Measurements from ENCODE around the gene PALM. TPM values are rescaled to one million over a fixed set of nuclear protein-coding genes. Genes with fewer than 3 reads are reported as not detected.

Gene PALM
- polyA plus RNA-seq, 3 donors, result 69.0 to 111 (median 105) TPM

DNA sequence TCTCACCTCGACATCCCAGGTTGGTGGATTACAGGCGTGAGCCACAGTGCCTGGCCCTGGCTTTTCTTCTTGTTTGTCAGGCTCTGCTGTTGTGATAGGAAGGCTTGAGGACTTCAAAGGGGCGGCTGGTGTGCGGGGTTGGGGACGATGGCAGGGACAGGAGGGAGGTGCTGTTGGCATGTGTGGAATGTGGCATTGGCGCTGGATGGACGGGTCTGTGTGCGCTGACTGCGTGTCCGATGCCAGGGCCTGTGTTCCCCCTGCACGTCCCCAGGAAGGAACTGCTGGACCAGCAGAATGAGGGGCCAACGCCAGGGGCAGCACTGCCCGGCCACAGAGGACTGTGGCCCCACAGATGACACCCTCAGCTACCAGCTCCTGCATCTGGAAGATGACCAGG is 75.8 kb downstream of the PALM start:
- no peak for DNase-seq (ENCODE audit: extremely low read depth in 1 of 11, low read depth in 9 of 11, low spot score in 4 of 11)

DNA sequence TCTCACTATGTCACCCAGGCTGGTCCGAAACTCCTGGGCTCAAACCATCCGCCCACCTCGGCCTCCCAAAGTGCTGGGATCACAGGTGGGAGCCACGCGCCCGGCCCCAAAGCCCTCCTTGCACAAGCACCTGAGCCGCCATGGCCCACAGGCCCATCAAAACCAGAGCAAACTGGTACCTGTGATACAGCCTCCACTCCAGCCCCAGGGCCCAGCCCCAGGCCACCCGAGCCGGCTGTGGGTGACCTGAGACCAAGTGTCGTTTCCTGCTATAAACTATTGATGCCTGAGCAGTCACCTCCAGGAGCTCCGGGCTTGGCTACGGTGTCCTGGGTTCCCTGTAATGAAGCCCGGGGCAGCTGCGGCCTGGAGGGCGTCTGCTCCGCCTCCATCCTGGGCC is 78.8 kb downstream of the PALM start:
- no peak for DNase-seq (ENCODE audit: extremely low read depth in 1 of 11, low read depth in 9 of 11, low spot score in 4 of 11)

DNA sequence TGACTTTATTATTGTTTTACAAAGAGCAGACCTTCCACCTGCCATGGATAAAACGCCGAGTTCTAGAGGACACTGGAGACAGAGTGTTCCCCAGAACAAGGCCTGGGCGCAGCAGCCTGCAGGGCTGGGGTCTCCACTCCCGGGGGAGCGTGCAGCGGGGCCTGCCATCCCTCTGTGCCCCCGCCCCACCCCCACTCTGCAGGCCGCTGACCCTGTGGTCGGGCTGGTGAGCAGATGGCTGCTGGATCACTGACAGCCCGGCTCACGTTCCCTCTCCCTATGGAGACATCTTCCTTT is 79.9 kb downstream of the PALM start:
- no peak for DNase-seq (ENCODE audit: extremely low read depth in 1 of 11, low read depth in 9 of 11, low spot score in 4 of 11)

DNA sequence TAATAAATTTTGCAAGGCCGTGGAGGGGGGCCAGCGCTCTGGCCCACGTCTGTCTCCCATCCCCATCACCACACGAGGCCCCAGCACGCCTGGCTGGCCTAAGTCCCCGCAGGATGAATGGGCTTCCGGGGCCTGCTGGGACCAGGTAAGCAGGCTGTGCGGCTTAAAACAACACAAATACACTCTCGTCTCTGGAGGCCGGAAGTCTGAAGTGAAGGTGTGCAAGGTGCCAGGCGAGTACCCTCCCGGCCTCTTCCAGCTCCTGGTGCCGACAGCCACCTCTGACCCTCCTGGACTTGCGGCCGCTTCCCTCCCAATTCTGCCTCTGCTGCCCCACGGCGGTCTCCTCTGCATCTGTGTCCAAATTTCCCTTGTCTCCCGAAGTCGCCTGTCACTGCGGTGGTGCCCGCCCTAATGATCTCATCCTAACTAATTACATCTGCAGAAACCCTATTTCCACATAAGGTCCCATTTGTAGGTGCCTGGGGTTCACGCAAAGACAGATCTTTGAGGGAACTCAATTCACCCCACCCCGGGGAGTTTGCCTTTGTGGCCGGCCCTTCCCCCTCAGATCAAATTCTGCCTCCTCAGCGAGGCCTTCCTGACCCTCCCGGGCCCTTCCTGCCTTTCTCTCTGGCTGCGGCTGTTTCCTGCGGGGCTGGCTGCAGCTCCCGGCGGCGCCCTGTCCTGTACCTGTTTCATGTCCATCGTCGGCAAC is 80.4 kb downstream of the PALM start:
- no peak for DNase-seq (ENCODE audit: extremely low read depth in 1 of 11, low read depth in 9 of 11, low spot score in 4 of 11)

DNA sequence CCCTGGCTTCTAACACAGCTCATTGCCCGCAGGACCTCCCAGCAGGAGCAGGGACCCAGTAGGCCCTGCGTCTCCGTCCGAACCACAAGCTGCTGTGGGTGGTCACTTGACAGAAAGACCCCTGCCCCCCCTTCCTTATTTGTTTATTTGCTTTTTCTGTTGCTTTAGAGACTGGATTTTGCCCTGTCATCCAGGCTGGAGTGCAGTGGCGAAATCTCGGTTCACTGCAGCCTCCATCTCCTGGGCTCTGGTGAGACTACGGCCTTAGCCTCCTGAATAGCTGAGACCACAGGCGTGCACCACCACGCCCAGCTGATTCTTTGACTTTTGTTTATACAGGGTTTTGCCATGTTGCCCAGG is 80.9 kb downstream of the PALM start:
- DNase-seq (ENCODE audit: extremely low read depth in 1 of 11, low read depth in 9 of 11, low spot score in 4 of 11), result no peak

DNA sequence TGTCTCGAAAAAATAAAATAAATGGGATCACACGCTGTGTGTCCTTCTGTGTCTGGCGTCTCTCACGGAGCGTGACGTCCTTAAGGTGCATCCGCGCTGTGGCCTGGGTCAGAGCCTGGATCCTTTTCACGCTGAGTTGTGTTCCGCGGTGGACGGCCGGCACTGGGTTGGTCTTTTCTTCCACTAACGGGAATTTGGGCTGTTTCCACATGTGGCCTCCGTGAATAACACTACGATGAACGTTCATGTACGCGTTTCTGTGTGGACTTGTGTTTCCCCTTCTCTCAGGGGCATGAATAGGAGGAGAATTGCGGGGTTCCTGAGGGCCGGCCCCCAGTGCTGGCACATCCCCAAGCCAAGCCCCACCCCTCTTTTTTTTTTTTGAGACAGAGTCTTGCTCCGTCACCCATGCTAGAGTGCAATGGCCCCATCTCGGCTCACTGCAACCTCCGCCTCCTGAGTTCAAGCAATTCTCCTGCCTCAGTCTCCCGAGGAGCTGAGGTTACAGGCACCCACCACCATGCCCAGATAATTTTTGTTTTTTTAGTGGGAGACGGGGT is 82.4 kb downstream of the PALM start:
- DNase-seq (ENCODE audit: extremely low read depth in 1 of 11, low read depth in 9 of 11, low spot score in 4 of 11), result no peak

DNA sequence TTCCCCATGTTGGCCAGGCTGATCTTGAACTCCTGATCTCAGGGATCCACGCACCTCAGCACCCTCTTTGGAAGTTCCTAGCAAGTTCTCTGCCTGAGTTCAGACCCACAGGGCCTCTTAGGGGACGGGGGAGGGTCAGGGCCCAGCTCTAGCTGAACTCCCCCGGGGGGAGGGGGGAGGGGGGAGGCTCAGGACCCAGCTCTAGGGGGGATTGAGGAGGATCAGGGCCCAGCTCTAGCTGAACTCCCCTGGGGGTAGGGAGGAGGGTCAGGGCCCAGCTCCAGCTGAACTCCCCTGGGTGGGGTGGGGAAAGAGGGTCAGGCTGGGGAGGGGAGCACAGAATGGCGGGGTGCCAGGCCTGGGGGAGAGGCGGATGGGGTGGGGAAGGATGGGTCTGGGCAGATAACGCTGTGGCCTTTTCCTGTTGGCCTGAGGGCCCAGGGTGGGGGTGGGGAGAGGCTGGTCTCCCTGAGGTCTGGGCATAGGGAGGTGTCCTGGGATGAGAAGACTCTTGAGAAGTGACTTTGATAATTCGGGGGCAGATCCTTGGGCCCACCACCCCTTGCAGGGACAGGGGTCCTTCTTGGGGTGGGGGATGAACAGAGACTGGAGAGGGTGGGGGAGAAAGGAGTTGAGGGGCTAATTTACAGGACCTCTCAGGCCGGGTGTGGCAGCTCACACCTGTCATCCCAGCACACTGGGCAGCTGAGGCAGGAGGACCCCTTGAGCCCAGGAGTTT is 83.0 kb downstream of the PALM start:
- no peak for DNase-seq (ENCODE audit: extremely low read depth in 1 of 11, low read depth in 9 of 11, low spot score in 4 of 11)

DNA sequence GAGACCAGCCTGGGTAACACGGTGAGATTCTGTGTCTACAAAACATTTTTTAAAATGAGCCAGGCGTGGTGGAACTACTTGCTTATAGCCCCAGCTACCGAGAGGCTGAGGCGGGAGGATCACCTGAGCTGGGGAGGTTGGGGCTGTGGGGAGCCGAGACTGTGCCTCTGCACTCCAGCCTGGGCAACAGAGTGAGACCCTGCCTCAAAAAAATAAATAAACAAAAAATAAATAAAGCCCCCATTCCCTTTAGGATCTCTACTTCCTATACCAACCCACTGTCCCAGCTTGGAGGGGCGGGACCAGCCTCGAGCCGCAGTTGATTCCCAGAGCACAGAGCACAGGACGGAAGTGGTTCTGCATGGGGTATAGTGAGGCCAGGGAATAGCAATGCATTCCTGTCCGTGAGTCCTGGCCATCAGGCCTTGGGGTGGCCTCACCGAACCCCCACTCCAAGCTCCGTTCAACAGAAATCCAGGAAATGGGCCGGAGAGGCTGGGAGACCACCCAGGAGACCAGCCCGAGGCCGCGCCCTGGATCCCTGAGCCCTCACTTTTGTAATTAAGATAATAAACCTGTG is 83.7 kb downstream of the PALM start:
- DNase-seq (ENCODE audit: extremely low read depth in 1 of 11, low read depth in 9 of 11, low spot score in 4 of 11), result no peak

DNA sequence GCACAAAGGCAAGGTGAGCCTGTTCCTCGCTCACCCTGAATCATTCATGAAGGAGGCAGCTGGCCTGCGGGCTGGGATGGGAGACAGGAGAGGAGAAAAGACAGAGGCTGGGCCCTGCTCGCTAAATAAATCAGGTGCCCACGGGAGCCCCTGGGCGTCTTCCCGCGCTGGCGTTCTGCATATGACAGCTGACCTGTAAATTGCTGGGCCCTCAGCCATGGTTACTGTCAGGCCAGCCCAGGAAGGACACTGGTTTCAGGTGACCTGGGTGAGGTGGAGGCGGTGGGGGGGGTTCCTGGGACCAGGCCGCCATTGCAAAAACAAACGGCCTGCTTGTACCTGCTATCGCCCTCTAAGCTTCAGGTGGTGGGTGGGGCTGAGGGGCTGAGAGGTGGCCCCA is 85.1 kb downstream of the PALM start:
- DNase-seq (ENCODE audit: extremely low read depth in 1 of 11, low read depth in 9 of 11, low spot score in 4 of 11), result no peak

DNA sequence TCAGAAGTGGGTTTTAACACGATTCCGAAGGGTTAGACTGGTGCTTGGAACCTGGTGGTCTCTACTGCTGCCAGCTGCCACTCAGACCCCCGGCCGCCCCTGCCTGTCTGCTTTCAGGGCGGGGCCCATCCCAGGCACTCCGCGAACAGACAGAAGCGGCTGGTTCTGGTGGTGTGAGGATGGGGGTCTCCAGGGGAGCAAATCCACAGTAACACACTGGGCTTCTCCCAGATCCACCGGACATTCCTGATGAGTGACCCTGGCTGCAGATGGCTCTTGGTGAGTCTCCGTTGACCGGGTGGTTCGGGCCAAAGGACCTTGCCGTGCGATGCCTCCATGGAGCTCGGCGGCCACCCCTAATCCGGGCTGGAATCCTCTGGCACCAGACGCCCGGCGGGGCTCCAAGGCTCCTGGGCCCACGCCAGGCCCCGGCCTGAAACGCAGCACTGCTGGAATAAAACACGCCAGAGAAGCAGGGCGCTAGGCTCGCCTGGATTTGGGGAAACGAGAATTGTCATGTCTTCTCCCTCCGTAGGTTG is 86.4 kb downstream of the PALM start:
- DNase-seq (ENCODE audit: extremely low read depth in 1 of 11, low read depth in 9 of 11, low spot score in 4 of 11), result no peak

DNA sequence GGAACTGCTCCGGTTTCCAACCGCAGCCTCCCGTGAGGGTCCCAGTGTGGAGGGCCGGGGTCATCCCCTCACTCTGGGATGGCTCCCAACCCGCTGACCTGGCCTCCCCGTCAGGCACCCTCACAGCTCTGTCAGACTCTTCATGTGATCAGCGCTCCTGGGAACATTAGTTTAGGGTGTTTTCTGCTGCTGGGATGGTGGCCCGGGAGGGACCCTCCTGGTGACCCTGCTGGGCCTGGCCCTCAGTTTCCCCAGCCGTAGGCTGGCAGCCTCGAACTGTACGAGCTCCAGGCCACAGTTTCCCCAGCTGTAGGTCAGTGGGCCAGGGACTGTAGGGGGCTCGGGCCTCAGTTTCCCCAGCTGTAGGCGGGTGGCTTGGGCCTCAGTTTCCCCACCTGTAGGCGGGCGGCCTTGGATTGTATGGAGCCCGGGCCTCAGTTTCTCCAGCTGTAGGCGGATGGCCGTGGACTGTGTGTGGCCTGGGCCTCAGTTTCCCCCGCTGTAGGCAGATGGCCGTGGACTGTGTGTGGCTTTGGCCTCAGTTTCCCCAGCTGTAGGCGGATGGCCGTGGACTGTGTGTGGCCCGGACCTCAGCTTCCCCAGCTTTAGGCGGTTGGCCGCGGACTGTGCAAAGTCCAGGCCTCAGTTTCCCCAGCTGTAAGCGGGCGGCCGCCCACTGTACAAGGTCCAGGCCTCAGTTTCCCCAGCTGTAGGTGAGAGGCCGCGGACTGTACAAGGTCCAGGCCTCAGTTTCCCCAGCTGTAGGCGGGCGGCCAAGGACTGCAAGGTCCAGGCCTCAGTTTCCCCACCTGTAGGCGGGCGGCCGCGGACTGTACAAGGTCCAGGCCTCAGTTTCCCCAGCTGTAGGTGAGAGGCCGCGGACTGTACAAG is 87.2 kb downstream of the PALM start:
- DNase-seq (ENCODE audit: extremely low read depth in 1 of 11, low read depth in 9 of 11, low spot score in 4 of 11), result no peak

DNA sequence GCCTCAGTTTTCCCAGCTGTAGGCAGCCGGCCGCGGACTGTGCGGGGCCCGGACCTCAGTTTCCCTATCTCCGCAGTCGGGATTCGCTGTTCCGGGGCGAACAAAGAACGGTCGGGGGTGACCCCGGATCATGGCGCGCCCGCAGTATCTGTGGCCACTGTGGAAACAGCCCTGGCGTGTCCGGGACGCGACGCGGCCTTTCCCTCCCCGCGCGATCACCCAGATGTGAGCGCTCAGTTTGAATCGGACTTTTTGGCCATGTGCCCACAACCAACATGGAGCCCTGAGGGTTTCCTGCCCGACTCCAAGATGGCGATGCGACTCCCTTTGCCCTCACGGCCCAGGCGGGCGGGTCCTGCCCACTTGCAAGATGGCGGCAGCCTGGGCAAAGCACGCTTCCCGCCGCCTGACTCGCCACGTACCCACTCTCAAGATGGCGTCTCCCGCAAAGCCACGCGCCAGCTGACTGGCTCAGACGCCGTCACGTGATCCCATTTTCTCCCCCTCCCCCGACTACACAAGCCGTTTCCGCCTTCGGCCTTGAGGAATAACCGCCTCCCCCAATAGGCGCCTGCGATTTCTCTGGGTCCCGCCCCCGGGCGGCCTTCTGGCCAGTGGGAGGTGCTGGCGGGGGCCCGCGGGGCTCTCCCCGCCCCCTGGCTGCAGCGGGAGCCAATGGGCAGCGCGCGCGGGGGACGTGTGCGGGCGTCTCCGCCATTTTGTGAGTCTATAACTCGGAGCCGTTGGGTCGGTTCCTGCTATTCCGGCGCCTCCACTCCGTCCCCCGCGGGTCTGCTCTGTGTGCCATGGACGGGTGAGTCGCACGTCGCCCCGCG is 88.2 kb downstream of the PALM start, which contains the start of gene PTBP1:
Gene PTBP1, plus strand, starts transcription at position 761 of the 836 bp plus-strand sequence. Its CDS starts 46 bp downstream, at position 807.
- peak; percentile 99 to 100 (median 100) for DNase-seq (ENCODE audit: extremely low read depth in 1 of 11, low read depth in 9 of 11, low spot score in 4 of 11)

Other genes starting within 250 kb of the PALM start
- gene SHC2, start 247.9 kb upstream of the PALM start, polyA plus RNA-seq (ENCODE audit: insufficient read length in 3 of 3), result 10 to 100 TPM; 30.1 to 49.3 (median 33.1) TPM
- 1 to 10 TPM; 3.4 to 6.5 (median 3.6) TPM for gene MADCAM1, start 212.4 kb upstream of the PALM start, polyA plus RNA-seq (ENCODE audit: insufficient read length in 3 of 3)
- gene TPGS1, start 201.4 kb upstream of the PALM start, polyA plus RNA-seq (ENCODE audit: insufficient read length in 3 of 3), result 10 to 100 TPM in 2 of 3 donors, 1 to 10 TPM in 1; 4.0 to 17.3 (median 13.0) TPM
- gene CDC34, start 177.2 kb upstream of the PALM start, polyA plus RNA-seq (ENCODE audit: insufficient read length in 3 of 3), result 10 to 100 TPM; 48.3 to 75.3 (median 61.7) TPM
- under 1 TPM in 2 of 3 donors, not detected in 1; 0.29 to 0.53 TPM for gene GZMM, start 164.9 kb upstream of the PALM start, polyA plus RNA-seq (ENCODE audit: insufficient read length in 3 of 3)
- 100 to 1,000 TPM; 359 to 541 (median 496) TPM for gene BSG, start 136.3 kb upstream of the PALM start, polyA plus RNA-seq (ENCODE audit: insufficient read length in 3 of 3)
- under 1 TPM; 0.40 to 0.45 (median 0.42) TPM for gene HCN2, start 119.1 kb upstream of the PALM start, polyA plus RNA-seq (ENCODE audit: insufficient read length in 3 of 3)
- 10 to 100 TPM; 54.6 to 68.8 (median 58.1) TPM for gene POLRMT, start 75.4 kb upstream of the PALM start, polyA plus RNA-seq (ENCODE audit: insufficient read length in 3 of 3)
- gene FGF22, start 69.1 kb upstream of the PALM start, polyA plus RNA-seq (ENCODE audit: insufficient read length in 3 of 3), result 1 to 10 TPM in 1 of 3 donors, under 1 TPM in 2; 0.31 to 1.1 (median 0.92) TPM
- 10 to 100 TPM; 21.1 to 36.8 (median 35.7) TPM for gene RNF126, start 45.7 kb upstream of the PALM start, polyA plus RNA-seq (ENCODE audit: insufficient read length in 3 of 3)
- gene FSTL3, start 32.5 kb upstream of the PALM start, polyA plus RNA-seq (ENCODE audit: insufficient read length in 3 of 3), result 10 to 100 TPM; 14.8 to 26.8 (median 20.7) TPM
- gene PRSS57, start 13.5 kb upstream of the PALM start, polyA plus RNA-seq (ENCODE audit: insufficient read length in 3 of 3), result under 1 TPM; 0.13 to 0.20 (median 0.19) TPM
- gene MISP, start 42.2 kb downstream of the PALM start, polyA plus RNA-seq (ENCODE audit: insufficient read length in 3 of 3), result 10 to 100 TPM in 1 of 3 donors, 1 to 10 TPM in 2; 4.4 to 14.4 (median 5.8) TPM
- 100 to 1,000 TPM; 349 to 460 (median 382) TPM for gene PTBP1, start 88.5 kb downstream of the PALM start, polyA plus RNA-seq (ENCODE audit: insufficient read length in 3 of 3)
- gene PLPPR3, start 113.0 kb downstream of the PALM start, polyA plus RNA-seq (ENCODE audit: insufficient read length in 3 of 3), result 10 to 100 TPM in 2 of 3 donors, 1 to 10 TPM in 1; 8.2 to 19.3 (median 15.8) TPM
- gene AZU1, start 118.9 kb downstream of the PALM start, polyA plus RNA-seq (ENCODE audit: insufficient read length in 3 of 3), result 1 to 10 TPM; 1.4 to 1.9 (median 1.9) TPM
- 1 to 10 TPM in 2 of 3 donors, under 1 TPM in 1; 0.81 to 2.4 (median 1.6) TPM for gene PRTN3, start 132.1 kb downstream of the PALM start, polyA plus RNA-seq (ENCODE audit: insufficient read length in 3 of 3)
- under 1 TPM; 0.33 to 0.98 (median 0.34) TPM for gene ELANE, start 143.4 kb downstream of the PALM start, polyA plus RNA-seq (ENCODE audit: insufficient read length in 3 of 3)
- 1 to 10 TPM; 1.9 to 4.9 (median 3.9) TPM for gene CFD, start 150.7 kb downstream of the PALM start, polyA plus RNA-seq (ENCODE audit: insufficient read length in 3 of 3)
- 10 to 100 TPM; 40.3 to 68.6 (median 58.3) TPM for gene MED16, start 184.3 kb downstream of the PALM start, polyA plus RNA-seq (ENCODE audit: insufficient read length in 3 of 3)
- not detected for gene RNU6-9, start 184.5 kb downstream of the PALM start, polyA plus RNA-seq (ENCODE audit: insufficient read length in 3 of 3)
- 10 to 100 TPM; 33.7 to 55.0 (median 49.0) TPM for gene R3HDM4, start 204.3 kb downstream of the PALM start, polyA plus RNA-seq (ENCODE audit: insufficient read length in 3 of 3)
- gene KISS1R, start 208.4 kb downstream of the PALM start, polyA plus RNA-seq (ENCODE audit: insufficient read length in 3 of 3), result 1 to 10 TPM in 2 of 3 donors, under 1 TPM in 1; 0.34 to 1.2 (median 1.1) TPM
- gene ARID3A, start 217.1 kb downstream of the PALM start, polyA plus RNA-seq (ENCODE audit: insufficient read length in 3 of 3), result 10 to 100 TPM; 19.9 to 37.0 (median 28.3) TPM